OCI-LY3 (cell line): ENCODE data around the gene VTI1A.

Source experiments
- H2AFZ ChIP-seq: fragments of 200-600, 300-600 bp; shearing (Covaris generic); 2 replicates; pipeline ENCODE4 v1.6.0; 2014; ENCODE audit warnings: antibody characterized with exemption, low read depth, low read length
- H3K27ac ChIP-seq: fragments of 200-600, 300-600 bp; sonication (generic); 2 replicates; pipeline ENCODE4 v1.5.1; 2014; ENCODE audit warnings: mild to moderate bottlenecking, low read length, moderate library complexity, mixed read lengths
- H3K27me3 ChIP-seq: fragments of 200-600, 300-600 bp; sonication (generic); 2 replicates; pipeline ENCODE4 v1.6.1; 2014; ENCODE audit warnings: low read depth, low read length, mixed read lengths
- H3K36me3 ChIP-seq: fragments of 200-600, 300-600 bp; sonication (generic); replicated peaks from 2 replicates; pipeline ENCODE3; 2014; ENCODE audit warnings: low read depth, low read length, mixed read lengths
- H3K4me1 ChIP-seq: fragments of 300-600, 200-600 bp; sonication (generic); 2 replicates; pipeline ENCODE4 v1.6.1; 2014; ENCODE audit warnings: low read length, mixed read lengths
- H3K4me2 ChIP-seq: fragments of 200-600, 300-600 bp; sonication (generic); 2 replicates; pipeline ENCODE4 v1.6.1; 2014; ENCODE audit warnings: low read length, mixed read lengths
- H3K4me3 ChIP-seq: fragments of 300-600, 200-600 bp; sonication (generic); 2 replicates; pipeline ENCODE4 v1.5.1; 2014; ENCODE audit warnings: antibody characterized with exemption, mild to moderate bottlenecking, low read length, moderate library complexity
- H3K79me2 ChIP-seq: fragments of 300-600, 200-600 bp; shearing (Covaris generic); 2 replicates; pipeline ENCODE4 v1.6.1; 2014; ENCODE audit warnings: mild to moderate bottlenecking, low read length, mixed read lengths
- H3K9ac ChIP-seq: fragments of 300-600, 200-600 bp; shearing (Covaris generic); 2 replicates; pipeline ENCODE4 v1.6.0; 2014; ENCODE audit warnings: mild to moderate bottlenecking, low read length, moderate library complexity
- H3K9me3 ChIP-seq: fragments of 200-600, 300-600 bp; shearing (Covaris generic); 2 replicates; pipeline ENCODE4 v1.6.1; 2014; ENCODE audit warnings: low read length, mixed read lengths; ENCODE audit not compliant: insufficient read depth
- H4K20me1 ChIP-seq: fragments of 200-600, 300-600 bp; sonication (generic); 2 replicates; pipeline ENCODE4 v1.6.1; 2016; ENCODE audit warnings: low read length, mixed read lengths; ENCODE audit not compliant: insufficient read depth
- EZH2phosphoT487 ChIP-seq: fragments of 200-600 bp; shearing (Covaris generic); IDR thresholded peaks from 2 replicates; pipeline ENCODE4 v1.6.1; 2018; ENCODE audit warnings: antibody characterized with exemption, mixed run types, low read depth
- TF ChIP-seq, protein P1 (sequence below): fragments of 200-600, 300-600 bp; sonication (generic); IDR thresholded peaks from 2 replicates; pipeline ENCODE4 v1.5.1; 2014; ENCODE audit warnings: antibody characterized with exemption, low read length, low read depth

VTI1A gene

GRCh38 chr10:112778579-112778978 is 331.6 kb downstream of the VTI1A start:
- H3K27me3 ChIP-seq, result no peaks in the 10 kb centered on the region
- H3K79me2 ChIP-seq, result no peaks in the 10 kb centered on the region
- H3K9ac ChIP-seq, result no peak overlapping the region
- no peaks in the 10 kb centered on the region for H3K4me1 ChIP-seq
- H3K36me3 ChIP-seq, result no peaks in the 10 kb centered on the region
- H4K20me1 ChIP-seq, result no peaks in the 10 kb centered on the region
- H3K9me3 ChIP-seq, result no peaks in the 10 kb centered on the region
- H3K27ac ChIP-seq, result no peak overlapping the region
- H3K4me3 ChIP-seq, result no peak overlapping the region
- H3K4me2 ChIP-seq, result no peak overlapping the region
- H2AFZ ChIP-seq, result no peak overlapping the region
- no peak for TF ChIP-seq EZH2phosphoT487
- TF ChIP-seq, protein P1, sequence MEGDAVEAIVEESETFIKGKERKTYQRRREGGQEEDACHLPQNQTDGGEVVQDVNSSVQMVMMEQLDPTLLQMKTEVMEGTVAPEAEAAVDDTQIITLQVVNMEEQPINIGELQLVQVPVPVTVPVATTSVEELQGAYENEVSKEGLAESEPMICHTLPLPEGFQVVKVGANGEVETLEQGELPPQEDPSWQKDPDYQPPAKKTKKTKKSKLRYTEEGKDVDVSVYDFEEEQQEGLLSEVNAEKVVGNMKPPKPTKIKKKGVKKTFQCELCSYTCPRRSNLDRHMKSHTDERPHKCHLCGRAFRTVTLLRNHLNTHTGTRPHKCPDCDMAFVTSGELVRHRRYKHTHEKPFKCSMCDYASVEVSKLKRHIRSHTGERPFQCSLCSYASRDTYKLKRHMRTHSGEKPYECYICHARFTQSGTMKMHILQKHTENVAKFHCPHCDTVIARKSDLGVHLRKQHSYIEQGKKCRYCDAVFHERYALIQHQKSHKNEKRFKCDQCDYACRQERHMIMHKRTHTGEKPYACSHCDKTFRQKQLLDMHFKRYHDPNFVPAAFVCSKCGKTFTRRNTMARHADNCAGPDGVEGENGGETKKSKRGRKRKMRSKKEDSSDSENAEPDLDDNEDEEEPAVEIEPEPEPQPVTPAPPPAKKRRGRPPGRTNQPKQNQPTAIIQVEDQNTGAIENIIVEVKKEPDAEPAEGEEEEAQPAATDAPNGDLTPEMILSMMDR, result no peak

DNA sequence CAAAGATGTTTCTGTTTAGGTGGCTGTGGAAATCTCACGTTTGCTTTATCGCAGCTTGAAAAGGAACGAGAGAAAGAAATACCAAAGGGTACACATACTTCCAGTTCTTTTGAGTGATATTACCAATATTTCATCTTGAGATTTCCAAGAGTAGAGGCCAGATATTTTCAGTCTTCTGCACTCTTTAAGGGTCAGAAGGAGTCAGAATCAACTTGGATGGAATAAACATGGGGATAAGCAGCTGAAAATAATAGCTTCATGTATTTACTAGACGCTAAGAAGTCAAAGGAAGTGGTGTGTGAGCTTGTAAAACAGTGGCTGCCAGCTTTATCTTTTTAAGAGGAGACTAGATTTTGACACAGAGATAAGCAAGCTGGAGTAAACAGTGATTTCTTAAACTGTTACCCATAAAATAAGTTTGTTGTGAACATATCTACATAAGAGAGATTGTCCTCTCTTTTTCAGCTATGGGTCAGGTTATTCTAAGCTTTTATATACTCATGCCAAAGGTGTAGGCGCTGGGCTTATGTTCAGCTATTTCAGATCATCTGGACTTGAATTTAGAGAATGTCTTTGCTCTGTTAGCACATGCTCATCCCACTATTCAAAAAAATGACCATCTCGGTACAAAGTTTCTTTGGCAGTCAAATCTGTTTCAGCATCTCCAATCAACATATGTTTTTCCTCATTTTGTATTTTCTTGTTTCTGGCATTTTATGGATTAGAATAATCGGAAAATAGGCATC is 332.2 kb downstream of the VTI1A start:
- no peaks in the 10 kb centered on the region for H3K79me2 ChIP-seq
- H4K20me1 ChIP-seq, result no peaks in the 10 kb centered on the region
- no peaks in the 10 kb centered on the region for H3K9me3 ChIP-seq
- TF ChIP-seq EZH2phosphoT487, result no peak
- TF ChIP-seq, protein P1, result no peak
- H2AFZ ChIP-seq, result no peak overlapping the region
- no peaks in the 10 kb centered on the region for H3K27me3 ChIP-seq
- H3K4me3 ChIP-seq, result no peak overlapping the region
- no peak overlapping the region for H3K9ac ChIP-seq
- H3K4me2 ChIP-seq, result no peak overlapping the region
- no peak overlapping the region for H3K27ac ChIP-seq
- H3K4me1 ChIP-seq, result no peaks in the 10 kb centered on the region
- no peaks in the 10 kb centered on the region for H3K36me3 ChIP-seq

GRCh38 chr10:112782200-112782907 is 335.3 kb downstream of the VTI1A start:
- H3K9ac ChIP-seq, result no peak overlapping the region
- H3K27me3 ChIP-seq, result no peaks in the 10 kb centered on the region
- H4K20me1 ChIP-seq, result no peaks in the 10 kb centered on the region
- no peak overlapping the region for H3K4me3 ChIP-seq
- H3K9me3 ChIP-seq, result no peaks in the 10 kb centered on the region
- no peak overlapping the region for H3K27ac ChIP-seq
- no peaks in the 10 kb centered on the region for H3K4me1 ChIP-seq
- no peaks in the 10 kb centered on the region for H3K36me3 ChIP-seq
- no peak overlapping the region for H3K4me2 ChIP-seq
- no peaks in the 10 kb centered on the region for H3K79me2 ChIP-seq
- no peak for TF ChIP-seq EZH2phosphoT487
- TF ChIP-seq, protein P1, result no peak
- H2AFZ ChIP-seq, result no peak overlapping the region

- Histone ChIP-seq H3K27me3 (no peaks in the 10 kb centered on the region), H3K27ac (no peak overlapping the region), H3K36me3 (no peaks in the 10 kb centered on the region), H3K4me1 (no peaks in the 10 kb centered on the region), H3K9me3 (no peaks in the 10 kb centered on the region), H3K4me3 (no peak overlapping the region), H4K20me1 (no peaks in the 10 kb centered on the region), H3K79me2 (no peaks in the 10 kb centered on the region), H2AFZ (no peak overlapping the region), H3K9ac (no peak overlapping the region), H3K4me2 (no peak overlapping the region)
- TF ChIP-seq, protein P1, result no peak
- TF ChIP-seq EZH2phosphoT487, result no peak
These were observed 336.5 kb downstream of the VTI1A start for GRCh38 chr10:112783351-112784021.
